Vagina (tissue), 2 donors: ENCODE results near the gene LIN7C.

Experiments
- CTCF ChIP-seq, 3 experiments: fragments of 450-650 bp in 2 of 3; fragments of 200-600 bp in 1 of 3; sonication (generic) in 1 of 3; IDR thresholded peaks; one replicate each; pipeline ENCODE4 v1.5.1; 2017 to 2019; ENCODE audit warnings: antibody characterized with exemption in 3 of 3, mild to moderate bottlenecking in 2 of 3, moderate library complexity in 2 of 3
- POLR2AphosphoS5 ChIP-seq, 2 donors: sonication (generic); formaldehyde crosslinking; IDR thresholded peaks; one replicate each; pipeline ENCODE4 v1.9.0; 2017; ENCODE audit warnings: antibody characterized with exemption in 2 of 2, mild to moderate bottlenecking in 2 of 2, low read depth in 1 of 2; ENCODE audit not compliant: insufficient read depth in 1 of 2

GRCh38 chr11:27518518-27518917, 11.9 kb upstream of the LIN7C start:
- TF ChIP-seq POLR2AphosphoS5 (IDR thresholded peaks at IDR 0.05; ENCODE audit: insufficient read depth in 1 of 2, low read depth in 1 of 2) (no peak), CTCF (IDR thresholded peaks at IDR 0.05) (no peak)
